Measurements from ENCODE around the gene IPO7. TPM values are rescaled to one million over a fixed set of nuclear protein-coding genes. Genes with fewer than 3 reads are reported as not detected.
A peak's percentile ranks its signal among the peaks of the same experiment; 100 is the strongest.

Gene IPO7
- total RNA-seq, 4 donors from 2014 or later = 68.6 to 123 (median 82.8) TPM

DNA sequence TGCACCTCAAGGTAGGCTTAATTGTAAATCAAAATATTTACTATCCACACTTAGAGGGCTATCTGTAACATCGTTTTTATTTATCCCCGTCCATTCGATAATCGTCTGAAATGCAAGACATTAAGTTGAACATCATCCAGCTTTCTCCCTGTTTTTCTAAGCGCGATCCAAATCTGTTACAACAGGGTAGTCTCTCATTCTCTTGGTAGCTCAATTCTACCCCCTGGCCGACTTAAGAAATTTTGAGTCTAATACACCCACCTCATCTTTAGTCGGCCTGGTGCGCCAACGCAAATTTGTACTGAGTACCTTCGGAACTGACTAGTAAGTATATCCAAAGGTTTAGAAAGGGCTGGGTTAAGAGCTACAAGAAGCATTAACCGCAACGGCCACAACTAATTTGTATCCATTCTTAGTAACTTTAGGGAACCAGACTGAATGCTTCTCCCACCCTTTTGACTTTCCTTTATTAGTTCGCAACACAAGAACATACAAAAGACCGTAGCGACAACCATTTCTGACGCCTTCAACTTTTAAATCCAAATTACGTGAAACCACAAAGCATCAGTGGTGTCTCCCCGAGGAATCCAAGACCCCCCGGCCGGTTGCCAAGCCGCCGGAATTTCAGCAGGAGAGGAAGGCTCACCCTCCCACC is 75.3 kb downstream of the IPO7 start:
- Histone ChIP-seq H3K27me3 (no peaks in the 10 kb centered on the region), H3K9me3 (no peaks in the 10 kb centered on the region), H3K4me3 (peak overlapping the region; percentile 79), H3K36me3 (no peaks in the 10 kb centered on the region), H3K27ac (peak overlapping the region; percentile 100), H3K4me1 (peaks cover 27% of the 10 kb centered on the region)
- DNase-seq (ENCODE audit: low spot score in 2 of 2) = no peak
- WGBS = under 1% methylated on average over 23 of the region's 23 CpGs
- TF ChIP-seq, protein P1, sequence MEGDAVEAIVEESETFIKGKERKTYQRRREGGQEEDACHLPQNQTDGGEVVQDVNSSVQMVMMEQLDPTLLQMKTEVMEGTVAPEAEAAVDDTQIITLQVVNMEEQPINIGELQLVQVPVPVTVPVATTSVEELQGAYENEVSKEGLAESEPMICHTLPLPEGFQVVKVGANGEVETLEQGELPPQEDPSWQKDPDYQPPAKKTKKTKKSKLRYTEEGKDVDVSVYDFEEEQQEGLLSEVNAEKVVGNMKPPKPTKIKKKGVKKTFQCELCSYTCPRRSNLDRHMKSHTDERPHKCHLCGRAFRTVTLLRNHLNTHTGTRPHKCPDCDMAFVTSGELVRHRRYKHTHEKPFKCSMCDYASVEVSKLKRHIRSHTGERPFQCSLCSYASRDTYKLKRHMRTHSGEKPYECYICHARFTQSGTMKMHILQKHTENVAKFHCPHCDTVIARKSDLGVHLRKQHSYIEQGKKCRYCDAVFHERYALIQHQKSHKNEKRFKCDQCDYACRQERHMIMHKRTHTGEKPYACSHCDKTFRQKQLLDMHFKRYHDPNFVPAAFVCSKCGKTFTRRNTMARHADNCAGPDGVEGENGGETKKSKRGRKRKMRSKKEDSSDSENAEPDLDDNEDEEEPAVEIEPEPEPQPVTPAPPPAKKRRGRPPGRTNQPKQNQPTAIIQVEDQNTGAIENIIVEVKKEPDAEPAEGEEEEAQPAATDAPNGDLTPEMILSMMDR (IDR thresholded peaks at IDR 0.05) = no peak
- TF ChIP-seq POLR2AphosphoS5 (IDR thresholded peaks at IDR 0.05) = no peak
- TF ChIP-seq EP300 (IDR thresholded peaks at IDR 0.05) = no peak

DNA sequence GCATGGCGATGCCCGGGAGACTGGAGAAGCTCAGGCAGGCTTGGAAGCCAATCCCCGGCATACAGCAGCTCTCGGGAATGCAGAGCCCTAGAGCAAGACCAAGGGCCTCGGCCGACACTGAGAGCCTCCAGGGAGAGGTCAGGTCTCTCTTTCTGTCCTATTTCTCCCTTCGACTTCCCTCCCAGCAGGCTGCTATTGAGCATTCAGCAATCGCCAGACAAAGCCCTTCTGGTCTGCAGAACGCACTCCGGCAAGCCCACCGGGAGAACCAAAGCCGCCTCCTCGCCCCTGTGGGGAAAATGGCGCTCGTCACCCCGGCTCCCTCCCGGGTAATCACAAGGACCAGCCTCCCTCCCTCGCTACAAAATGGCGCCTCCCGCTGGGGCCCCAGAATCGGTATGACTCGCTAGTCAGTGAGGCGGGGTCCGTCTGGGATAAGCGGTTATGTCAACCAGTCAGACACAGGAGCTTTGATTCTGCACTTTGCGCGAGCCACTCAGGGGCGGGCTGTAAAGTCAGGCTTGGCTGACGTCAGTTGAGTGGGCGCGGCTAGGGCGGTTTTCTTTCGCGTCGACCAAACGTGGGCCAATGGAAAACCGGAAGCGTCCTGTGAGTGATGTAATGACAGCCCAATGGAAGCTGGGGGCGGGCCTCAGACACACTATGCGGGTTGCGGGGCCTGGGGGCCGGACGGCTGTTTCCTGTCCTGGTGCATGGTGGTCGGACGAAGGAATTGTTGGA is 76.0 kb downstream of the IPO7 start, which contains the start of gene ZNF143:
ZNF143 (plus strand) TSS at position 691 of the 741 bp plus-strand sequence. CDS start 10,297 bp downstream, outside the sequence.
- 2% methylated on average over 13 of the region's 45 CpGs for WGBS
- Histone ChIP-seq H3K9me3 (no peaks in the 10 kb centered on the region), H3K27ac (peak within 1 kb of the TSS; percentile 100), H3K27me3 (no peaks in the 10 kb centered on the region), H3K36me3 (no peaks in the 10 kb centered on the region), H3K4me3 (peak within 1 kb of the TSS; percentile 79), H3K4me1 (peaks cover 27% of the 10 kb centered on the region)
- TF ChIP-seq POLR2AphosphoS5 (IDR thresholded peaks at IDR 0.05) (peak; percentile 81 to 98 (median 92)), POLR2A (IDR thresholded peaks at IDR 0.05) (peak; percentile 97 to 98), EP300 (IDR thresholded peaks at IDR 0.05) (no peak)
- peak; percentile 100 for DNase-seq (ENCODE audit: low spot score in 2 of 2)

DNA sequence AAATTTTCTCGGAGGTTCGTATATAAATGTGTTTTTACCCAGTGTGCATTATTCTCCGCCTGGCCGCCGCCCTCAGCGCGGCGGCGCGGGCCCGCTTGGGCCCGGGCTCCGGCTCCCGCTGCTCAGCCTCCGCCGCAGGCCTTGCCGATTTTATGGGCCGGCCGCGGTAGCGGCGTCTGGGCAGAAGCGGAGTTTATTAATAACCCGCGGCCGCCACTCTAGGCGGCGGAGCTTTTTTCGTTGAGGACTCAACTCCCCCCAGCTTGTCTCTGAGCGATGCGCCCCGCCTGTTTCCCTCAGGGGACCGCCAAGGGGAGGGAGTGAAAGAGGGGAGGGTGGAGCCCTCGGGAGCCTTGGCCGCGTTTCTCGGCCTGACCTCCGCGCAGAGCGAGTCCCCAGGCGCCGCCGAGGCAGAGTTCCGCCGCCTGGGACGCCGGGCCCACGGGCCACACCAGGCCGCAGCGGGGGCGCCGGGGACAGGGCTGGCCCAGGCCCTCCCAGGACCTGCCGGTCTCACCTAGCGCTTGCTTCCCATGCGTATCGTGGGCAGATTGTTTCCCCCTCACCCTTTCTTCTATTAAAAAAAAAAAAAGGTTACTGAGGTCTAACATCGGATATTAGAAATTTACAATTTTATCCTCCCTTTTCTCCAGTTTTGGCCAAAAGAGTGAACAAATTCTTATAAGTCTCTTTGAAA is 76.8 kb downstream of the IPO7 start:
- Histone ChIP-seq H3K4me1 (peaks cover 27% of the 10 kb centered on the region), H3K36me3 (no peaks in the 10 kb centered on the region), H3K27me3 (no peaks in the 10 kb centered on the region), H3K9me3 (no peaks in the 10 kb centered on the region), H3K4me3 (peak overlapping the region; percentile 79), H3K27ac (peak overlapping the region; percentile 100)
- DNase-seq (ENCODE audit: low spot score in 2 of 2) = peak; percentile 94
- WGBS = under 1% methylated on average over 40 of the region's 57 CpGs
- TF ChIP-seq, protein P1 (IDR thresholded peaks at IDR 0.05) = peak in 1 of 2 donors; percentile 31
- TF ChIP-seq POLR2A (IDR thresholded peaks at IDR 0.05) = peak; percentile 92 to 94
- TF ChIP-seq EP300 (IDR thresholded peaks at IDR 0.05) = no peak
- TF ChIP-seq POLR2AphosphoS5 (IDR thresholded peaks at IDR 0.05) = peak in 2 of 3 donors; percentile 83 to 85

DNA sequence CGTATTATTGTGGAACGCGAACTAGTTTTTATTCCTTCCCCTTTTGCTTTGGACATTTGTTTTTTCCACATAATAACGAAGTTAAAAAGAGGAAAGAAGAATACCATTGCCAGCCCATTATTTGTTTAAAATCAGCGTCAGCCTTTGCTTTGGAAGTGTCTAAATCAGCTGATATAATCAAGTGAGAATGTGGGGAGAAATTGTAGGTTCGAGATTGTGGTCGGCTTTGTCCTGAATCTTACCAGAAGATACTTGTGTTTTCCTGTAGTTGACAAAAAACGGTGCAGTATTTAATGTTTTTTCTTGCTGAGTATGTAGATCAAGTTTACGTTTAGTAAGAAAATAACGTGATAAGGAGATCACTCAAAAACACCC is 77.3 kb downstream of the IPO7 start:
- Histone ChIP-seq H3K27ac (peak overlapping the region; percentile 100), H3K36me3 (no peaks in the 10 kb centered on the region), H3K4me3 (peak overlapping the region; percentile 79), H3K9me3 (no peaks in the 10 kb centered on the region), H3K27me3 (no peaks in the 10 kb centered on the region), H3K4me1 (peaks cover 27% of the 10 kb centered on the region)
- no peak for DNase-seq (ENCODE audit: low spot score in 2 of 2)
- WGBS = 1% methylated on average over 10 of the region's 10 CpGs
- TF ChIP-seq POLR2AphosphoS5 (IDR thresholded peaks at IDR 0.05) = no peak
- TF ChIP-seq EP300 (IDR thresholded peaks at IDR 0.05) = no peak
- TF ChIP-seq POLR2A (IDR thresholded peaks at IDR 0.05) = no peak
- TF ChIP-seq, protein P1 (IDR thresholded peaks at IDR 0.05) = no peak

DNA sequence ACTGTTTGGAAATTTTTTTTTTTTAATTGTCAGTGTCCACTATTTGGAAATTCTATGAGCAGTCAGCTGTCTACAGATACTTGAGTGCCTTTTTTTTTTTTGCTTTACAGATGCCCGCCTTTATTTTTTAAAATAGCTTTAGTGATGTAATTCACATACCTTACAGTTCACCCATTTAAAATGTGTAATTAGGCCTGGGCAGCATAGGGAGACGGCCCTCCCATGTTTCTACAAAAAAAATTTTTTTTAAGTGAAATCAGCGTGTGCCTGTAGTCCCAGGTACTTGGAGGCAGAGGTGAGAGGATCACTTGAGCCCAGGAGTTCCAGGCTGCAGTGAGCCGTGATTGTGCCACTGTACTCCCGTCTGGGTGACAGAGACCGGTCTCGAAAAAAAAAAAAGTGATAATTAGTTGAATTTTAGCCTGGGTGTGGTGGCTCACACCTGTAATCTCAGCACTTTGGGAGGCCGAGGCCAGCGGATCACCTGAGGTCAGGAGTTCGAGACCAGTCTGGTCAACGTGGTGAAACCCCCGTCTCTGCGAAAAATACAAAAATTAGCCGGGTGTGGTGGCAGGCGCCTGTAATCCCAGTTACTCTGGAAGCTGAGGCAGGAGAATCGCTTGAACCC is 77.8 kb downstream of the IPO7 start:
- H3K4me3 ChIP-seq = peak overlapping the region; percentile 79
- no peaks in the 10 kb centered on the region for H3K36me3 ChIP-seq
- no peaks in the 10 kb centered on the region for H3K27me3 ChIP-seq
- TF ChIP-seq POLR2AphosphoS5 (IDR thresholded peaks at IDR 0.05) (no peak), EP300 (IDR thresholded peaks at IDR 0.05) (no peak), POLR2A (IDR thresholded peaks at IDR 0.05) (no peak)
- TF ChIP-seq, protein P1 (IDR thresholded peaks at IDR 0.05) = no peak
- H3K27ac ChIP-seq = peak overlapping the region; percentile 100
- peaks cover 27% of the 10 kb centered on the region for H3K4me1 ChIP-seq
- no peaks in the 10 kb centered on the region for H3K9me3 ChIP-seq
- no peak for DNase-seq (ENCODE audit: low spot score in 2 of 2)
- WGBS = 83% methylated on average over 16 of the region's 16 CpGs

All from suprapubic skin (tissue), 4 donors.